HG03442 (cell line): ENCODE data around the gene SLC2A1.
"Not testable (repeated sequence)": the region's sequence is repeated elsewhere in the genome, so short reads cannot be mapped to it uniquely, and the experiment has no call there.

Experiments
- ATAC-seq: cut with Tn5 transposase; IDR thresholded peaks from one replicate; pipeline ENCODE4 v1.9.1; 2021; ENCODE audit warnings: mild to moderate bottlenecking, moderate library complexity; ENCODE audit not compliant: unreplicated experiment

The SLC2A1 gene

DNA sequence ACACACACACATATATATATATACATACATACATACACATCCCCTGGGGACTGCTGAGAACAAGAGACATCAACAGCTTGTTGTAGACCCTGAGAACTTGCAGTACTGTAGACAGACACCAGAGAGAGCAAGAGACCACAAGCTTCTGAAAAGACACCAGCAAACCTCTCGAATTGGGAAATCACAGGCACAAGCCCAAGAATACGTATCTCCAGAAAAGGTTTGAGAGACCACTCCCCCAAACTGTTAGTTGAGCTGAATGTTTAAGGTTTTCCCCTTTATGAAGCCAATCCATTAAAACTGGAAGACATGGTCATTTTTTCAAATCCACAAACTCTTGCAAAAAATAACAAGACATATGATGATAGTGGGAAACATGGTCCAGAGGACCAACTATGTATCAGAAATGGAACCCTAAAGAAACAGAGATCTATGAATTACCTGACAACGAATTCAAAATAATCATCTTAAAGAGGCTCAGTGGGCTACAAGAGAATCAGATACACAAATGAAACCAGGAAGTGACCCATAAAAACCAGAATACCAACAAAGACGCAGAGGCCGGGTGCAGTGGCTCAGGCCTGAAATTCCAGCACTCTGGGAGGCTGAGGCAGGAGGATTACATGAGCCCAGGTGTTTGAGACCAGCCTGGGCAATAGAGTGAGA, 45.1 kb downstream of the SLC2A1 start:
- ATAC-seq, result no peak

DNA sequence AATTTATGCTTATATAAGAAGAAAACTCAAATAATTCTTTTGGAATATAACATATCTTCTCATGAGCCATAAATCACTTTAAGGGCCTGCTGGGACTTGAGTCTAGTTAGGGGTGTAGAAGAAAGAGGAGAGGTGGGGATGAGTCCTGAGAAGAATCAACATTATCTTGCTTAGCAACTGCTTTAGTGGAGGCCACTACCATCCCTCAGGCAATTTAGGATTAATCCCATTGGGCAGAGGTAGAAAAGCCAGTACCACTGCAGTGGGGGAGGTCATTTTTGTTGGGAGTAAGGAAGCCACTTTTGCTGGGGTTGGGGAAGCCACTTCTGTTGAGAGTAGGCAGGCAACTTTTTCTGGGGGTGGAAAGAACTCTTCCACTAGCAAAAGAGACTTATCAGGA, 47.7 kb downstream of the SLC2A1 start:
- ATAC-seq, result no peak

DNA sequence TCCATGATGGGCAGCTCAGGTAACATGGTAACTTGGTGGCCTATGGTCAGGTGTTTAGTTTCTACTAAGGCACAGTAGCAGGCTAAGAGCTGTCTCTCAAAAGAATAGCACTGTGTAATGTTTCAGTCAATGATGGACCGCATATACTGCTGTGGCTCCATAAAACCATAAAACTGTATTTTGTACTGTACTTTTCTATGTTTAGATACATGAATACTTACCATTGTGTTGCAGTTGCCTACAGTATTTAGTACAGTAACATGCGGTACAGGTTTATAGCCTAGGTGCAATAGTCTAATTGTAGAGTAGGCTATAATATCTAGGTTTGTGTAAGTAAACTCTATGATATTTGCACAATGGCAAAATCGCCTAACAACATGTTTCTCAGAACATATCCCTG, 50.6 kb downstream of the SLC2A1 start:
- no peak for ATAC-seq

DNA sequence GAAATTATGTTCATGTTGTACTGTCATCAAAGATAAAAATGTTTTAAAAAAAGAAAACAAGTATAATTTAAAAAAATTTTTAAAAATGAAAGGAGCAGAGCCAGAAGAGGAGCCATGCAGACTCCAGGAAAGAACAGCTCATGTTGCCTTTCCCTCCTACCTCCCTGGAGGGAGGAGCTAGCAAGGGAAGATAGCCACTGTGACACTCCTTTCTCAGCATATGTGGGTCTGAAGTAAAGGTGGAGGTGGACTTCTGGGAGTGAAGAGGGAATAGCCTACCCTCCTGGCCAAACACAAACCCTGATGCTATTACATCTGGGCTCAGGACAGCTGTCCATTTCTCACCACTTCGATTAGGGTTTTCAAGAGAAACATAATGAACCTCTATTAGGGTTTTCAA, 54.2 kb downstream of the SLC2A1 start:
- no peak for ATAC-seq

DNA sequence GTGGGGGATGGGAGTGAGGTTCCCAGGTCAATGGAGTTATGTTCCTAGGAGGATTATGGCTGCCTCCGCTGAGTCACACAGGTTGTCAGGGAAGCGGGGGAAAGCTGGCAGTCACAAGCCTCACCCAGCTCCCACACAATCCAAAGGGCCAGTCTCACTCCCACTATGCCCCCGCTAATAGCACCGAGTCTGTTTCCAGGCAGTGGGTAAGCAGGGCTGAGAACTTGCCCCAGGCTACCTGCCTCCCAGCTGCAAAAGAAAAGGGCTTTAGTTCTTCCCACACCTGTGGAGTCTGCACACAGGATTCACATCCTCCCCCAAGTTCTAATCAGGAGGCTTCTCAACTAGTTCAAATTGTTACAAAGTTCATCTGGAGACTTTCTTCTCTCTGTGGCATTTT, 58.7 kb downstream of the SLC2A1 start:
- not testable (repeated sequence) for ATAC-seq

DNA sequence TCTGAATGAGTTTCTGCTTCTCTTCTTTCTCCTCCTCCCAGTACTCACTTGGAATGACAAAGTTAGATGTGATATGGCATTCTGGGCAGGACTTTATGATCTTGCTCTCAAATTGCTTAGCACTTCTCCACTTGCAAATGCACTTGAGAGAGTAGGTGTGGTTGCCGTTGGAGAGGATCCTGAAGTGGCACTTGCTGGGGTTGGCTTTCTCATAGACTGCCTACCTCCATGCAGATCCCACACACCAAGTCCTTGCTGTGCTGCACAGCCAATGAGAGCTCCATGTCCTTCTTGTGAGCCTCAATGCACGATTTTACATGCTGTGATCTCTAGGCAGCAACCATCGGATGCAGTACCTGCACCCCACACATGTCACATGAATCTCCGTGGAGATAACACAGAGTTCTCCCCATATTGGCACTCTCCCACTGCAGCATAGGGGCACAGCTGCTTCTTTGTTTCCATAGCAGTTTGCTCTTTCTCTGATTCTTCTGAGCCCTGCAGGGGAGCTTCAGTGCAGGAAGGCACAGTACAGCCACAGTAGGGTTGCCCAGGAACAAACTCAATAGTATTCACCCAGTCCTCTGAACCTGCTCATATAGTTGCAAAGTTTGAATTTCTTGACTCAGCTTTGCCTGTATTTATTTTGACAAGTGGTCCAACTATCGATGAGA, 67.1 kb downstream of the SLC2A1 start:
- ATAC-seq, result no peak

DNA sequence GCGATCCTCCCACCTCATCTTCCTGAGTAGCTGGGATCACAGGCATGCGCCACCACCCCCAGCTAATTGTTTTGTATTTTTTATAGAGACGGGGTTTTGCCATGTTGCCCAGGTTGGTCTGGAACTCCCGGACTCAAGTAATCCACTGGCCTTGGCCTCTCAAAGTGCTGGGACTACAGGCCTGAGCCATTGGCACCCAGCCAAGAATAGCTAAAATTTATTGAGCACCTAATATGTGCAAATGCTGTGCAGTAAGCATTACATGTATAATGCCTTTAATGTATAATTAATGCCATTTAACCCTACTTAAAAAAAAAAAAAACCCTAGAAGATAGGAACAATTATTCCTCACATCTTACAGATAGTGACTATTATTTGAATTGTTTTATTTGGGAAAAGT, 69.4 kb downstream of the SLC2A1 start:
- no peak for ATAC-seq

DNA sequence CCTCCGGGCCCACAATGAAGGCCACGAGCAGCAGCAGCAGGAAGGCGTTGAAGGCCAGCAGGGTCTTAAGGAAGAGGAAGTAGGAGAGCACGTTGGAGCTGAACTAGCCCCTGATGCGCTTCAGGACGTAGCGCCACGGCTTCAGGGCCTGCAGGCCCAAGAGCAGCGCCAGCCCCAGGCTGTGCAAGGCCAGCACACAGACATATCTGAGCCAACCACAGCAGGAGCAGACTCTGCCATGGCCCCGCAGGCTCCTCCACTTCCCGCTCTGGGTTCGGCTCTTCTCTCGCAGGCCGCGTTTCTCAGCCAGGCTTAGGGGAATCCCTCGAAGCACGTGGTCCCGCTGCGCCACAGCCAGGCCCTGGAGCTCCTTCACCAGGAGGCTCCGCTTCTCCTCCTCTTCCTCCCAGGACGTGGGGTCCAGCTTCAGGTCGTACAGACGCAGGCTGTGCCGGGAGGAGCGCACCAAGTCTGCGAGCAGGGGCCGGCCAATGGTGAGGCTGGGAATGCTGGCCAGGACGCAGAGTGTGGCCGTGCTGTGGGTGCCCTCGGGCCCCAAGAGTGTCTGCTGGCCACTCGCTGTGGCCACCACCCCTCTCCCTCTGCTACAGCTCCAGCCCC, 70.5 kb downstream of the SLC2A1 start:
- ATAC-seq, result no peak

DNA sequence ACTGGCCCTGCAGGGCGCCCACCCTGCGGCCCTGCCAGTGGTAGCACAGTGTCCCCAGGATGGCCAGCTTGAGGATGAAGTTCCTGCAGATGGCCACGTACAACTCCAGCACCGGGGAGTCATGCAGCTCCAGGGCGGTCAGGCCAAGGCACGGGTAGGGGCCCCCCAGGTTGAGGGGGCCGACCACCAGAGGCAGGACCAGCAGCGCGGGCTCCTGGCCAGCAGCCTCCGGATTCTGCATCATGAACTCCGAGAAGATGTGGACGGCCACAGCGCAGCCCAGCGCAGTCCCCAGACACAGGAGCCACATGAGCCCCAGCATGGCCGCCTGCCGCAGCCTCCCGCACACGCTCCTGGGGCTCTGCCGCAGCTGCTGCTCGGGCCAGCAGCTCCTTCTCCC, 71.3 kb downstream of the SLC2A1 start:
- ATAC-seq, result no peak

DNA sequence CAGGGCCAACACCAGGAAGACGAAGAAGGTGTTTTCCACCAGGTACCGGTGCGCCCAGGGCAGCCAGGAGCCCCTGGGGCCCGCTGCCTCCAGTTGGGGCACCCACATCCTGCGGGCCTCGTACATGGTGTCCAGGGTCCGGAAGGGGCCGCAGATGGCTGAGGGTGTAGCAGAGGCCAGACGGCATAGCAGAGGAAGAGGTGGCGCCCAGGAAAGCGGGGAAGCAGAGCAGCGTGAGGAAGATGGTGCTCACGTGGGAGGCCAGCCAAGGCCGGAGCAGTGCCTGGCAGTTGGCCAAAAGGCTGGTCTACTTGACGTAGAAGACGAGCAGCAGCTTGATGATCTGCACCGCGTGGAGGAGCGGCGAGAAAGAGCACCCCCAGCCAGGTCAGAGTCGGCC, 71.9 kb downstream of the SLC2A1 start:
- ATAC-seq, result no peak

DNA sequence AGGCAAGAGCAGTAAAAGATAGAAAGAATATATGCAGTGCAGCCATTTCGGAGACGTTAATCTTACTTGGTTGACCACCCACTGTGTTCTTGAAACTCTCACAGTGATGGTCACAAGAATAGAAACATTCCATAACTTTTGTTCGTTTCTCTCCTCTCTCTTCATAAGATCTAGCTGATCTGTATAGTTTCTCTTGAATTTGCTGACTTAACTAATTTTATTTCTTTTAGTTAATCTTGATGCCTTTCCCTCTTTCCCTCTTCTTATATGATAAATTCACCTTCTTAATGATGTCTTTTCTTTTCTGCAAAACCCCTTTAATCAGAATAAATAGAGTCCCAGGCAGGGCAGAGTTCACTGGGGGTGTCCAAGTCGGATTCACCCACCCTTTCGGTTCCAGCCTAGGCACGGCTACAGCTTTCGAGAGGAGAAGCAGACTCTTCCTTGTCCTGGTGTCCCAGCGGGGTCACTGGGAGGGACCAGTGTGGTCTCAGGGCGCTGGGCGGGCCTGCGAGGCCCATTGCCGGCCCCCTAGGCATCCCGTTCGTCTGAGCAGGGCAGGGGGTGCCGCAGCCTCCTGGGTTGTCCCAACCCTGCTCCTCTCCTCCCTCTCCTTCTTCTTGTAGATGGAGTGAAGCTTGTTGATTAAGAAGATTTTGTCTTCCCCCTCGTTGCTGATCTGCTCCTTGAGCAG, 72.5 kb downstream of the SLC2A1 start:
- ATAC-seq, result no peak

DNA sequence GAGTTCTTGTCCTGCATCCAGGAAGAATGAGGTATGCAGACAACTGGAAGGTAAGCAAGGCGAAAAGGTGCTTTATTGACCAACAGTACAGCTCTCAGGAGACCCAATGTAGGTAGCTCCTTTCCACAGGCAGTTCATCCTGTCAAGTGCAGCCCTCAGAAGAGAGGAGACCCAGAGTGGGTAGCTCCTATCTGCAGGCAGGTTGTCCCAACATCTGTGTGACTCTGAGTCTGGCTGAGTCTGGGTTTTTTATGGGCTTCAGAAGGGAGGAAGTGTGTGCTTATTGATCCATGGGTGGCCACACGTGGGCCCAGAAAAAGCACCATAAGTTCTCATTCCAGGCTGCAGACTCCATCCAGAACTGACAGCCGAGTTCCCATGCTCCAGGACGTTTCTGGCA, 78.3 kb downstream of the SLC2A1 start:
- no peak for ATAC-seq

DNA sequence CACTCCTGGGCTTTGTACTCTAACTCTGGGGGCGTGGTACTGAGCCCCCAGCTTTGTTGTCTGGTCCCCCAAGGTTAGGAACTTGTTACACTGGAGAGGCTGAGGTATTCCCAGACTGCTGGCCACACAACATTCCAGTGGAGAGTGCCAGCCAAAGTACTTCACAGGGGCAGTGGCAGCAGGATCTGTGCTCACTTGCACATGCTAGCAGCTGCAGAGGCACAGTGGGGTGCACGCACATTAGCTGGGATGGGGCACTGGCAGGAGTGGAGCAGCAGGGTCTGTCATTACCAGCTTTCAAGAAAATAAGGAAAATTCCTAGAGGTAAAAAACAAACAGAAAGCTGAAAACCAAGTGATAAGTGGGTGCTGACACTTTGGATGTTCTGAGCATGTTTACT, 81.3 kb downstream of the SLC2A1 start:
- ATAC-seq, result no peak

DNA sequence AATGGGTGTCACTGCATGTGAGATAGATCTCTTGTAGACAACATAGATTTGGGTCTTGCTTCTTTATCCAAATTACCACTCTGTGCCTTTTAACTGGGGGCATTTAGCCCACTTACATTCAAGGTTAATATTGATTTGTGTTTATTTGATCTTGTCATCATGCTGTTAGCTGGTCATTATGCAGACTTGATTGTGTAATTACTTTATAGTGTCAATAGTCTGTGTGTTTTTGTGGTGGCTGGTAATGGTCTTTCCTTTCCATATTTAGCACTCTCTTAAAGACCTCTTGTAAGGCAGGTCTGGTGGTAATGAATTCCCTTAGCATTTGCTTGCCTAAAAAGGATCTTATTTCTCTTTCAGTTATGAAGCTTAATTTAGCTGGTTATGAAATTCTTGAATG, 82.7 kb downstream of the SLC2A1 start:
- ATAC-seq, result no peak
